NCI-H2029 treated with DMSO at 0.1 percent for 48 hours (cell line): ENCODE measurements around the gene EPN3.

Experiments
- DNase-seq: peaks from one replicate; lab custom pipeline; 2025; lab: John Stamatoyannopoulos, UW

The EPN3 gene

GRCh38 chr17:50549969-50550368, 17.4 kb downstream of the EPN3 start:
- no peak for DNase-seq

- no peak for DNase-seq
Measured at GRCh38 chr17:50550661-50551432, 18.3 kb downstream of the EPN3 start.

- no peak for DNase-seq
Measured at GRCh38 chr17:50551433-50551815, 18.9 kb downstream of the EPN3 start.

GRCh38 chr17:50551884-50552283, 19.3 kb downstream of the EPN3 start:
- no peak for DNase-seq

GRCh38 chr17:50554201-50554600, 21.7 kb downstream of the EPN3 start:
- no peak for DNase-seq

GRCh38 chr17:50556803-50557202, 24.3 kb downstream of the EPN3 start:
- peak; percentile 79 for DNase-seq

GRCh38 chr17:50557630-50558029, 25.1 kb downstream of the EPN3 start:
- DNase-seq: no peak

GRCh38 chr17:50558091-50558490, 25.6 kb downstream of the EPN3 start:
- DNase-seq: no peak

- no peak for DNase-seq
Measured at GRCh38 chr17:50558581-50558940, 26.0 kb downstream of the EPN3 start.

- DNase-seq: no peak
Measured at GRCh38 chr17:50558941-50559614, 26.5 kb downstream of the EPN3 start.

GRCh38 chr17:50559674-50560184, 27.2 kb downstream of the EPN3 start:
- no peak for DNase-seq

GRCh38 chr17:50560185-50560824, 27.8 kb downstream of the EPN3 start, which contains the start of gene CACNA1G:
Gene CACNA1G, plus strand, starts transcription at chr17:50560715. Its CDS starts 745 bp downstream, at chr17:50561460.
- peak; percentile 44 for DNase-seq

- no peak for DNase-seq
Measured at GRCh38 chr17:50560931-50561745, 28.6 kb downstream of the EPN3 start.

GRCh38 chr17:50561746-50562141, 29.2 kb downstream of the EPN3 start:
- DNase-seq: no peak

- no peak for DNase-seq
Measured at GRCh38 chr17:50562242-50563091, 29.9 kb downstream of the EPN3 start.

- DNase-seq: no peak
Measured at GRCh38 chr17:50563092-50563511, 30.6 kb downstream of the EPN3 start.

- DNase-seq: no peak
Measured at GRCh38 chr17:50564916-50565315, 32.4 kb downstream of the EPN3 start.

GRCh38 chr17:50565402-50566350, 33.1 kb downstream of the EPN3 start:
- DNase-seq: no peak

GRCh38 chr17:50566886-50567285, 34.4 kb downstream of the EPN3 start:
- no peak for DNase-seq

- DNase-seq: no peak
Measured at GRCh38 chr17:50568659-50569058, 36.1 kb downstream of the EPN3 start.
